Measurements from ENCODE around the gene ZBTB40. TPM values are rescaled to one million over a fixed set of nuclear protein-coding genes. Genes with fewer than 3 reads are reported as not detected.
A peak's percentile ranks its signal among the peaks of the same experiment; 100 is the strongest.

Gene ZBTB40
- total RNA-seq, 1 experiment from 2014 or later = 14.2 TPM

DNA sequence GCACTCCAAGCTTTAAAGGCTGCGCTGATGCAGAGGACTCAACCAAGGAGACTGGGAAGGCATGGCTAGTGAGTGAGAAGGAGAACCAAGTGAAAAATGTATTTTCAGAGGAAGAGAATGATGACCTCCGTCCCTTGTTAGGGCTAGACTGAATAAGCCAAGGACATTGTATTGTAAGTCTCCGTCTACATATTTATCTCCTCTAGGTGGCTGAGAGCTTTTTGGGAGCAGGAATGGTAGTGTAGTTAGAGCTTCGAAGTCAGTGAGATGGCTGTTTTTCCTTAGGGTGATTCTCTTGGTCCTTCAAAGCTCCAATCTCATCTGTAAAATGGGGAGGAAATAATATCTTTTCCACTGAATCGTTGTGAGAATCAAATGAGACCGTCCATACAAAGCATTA, 37.6 kb downstream of the ZBTB40 start:
- in situ Hi-C loops (cut with HindIII; ENCODE audit: low pct_unique_long_range_greater_than_20kb, low sequenced_read_pairs) = no loop called here
- no peak for DNase-seq (ENCODE audit: low read depth, low spot score)

DNA sequence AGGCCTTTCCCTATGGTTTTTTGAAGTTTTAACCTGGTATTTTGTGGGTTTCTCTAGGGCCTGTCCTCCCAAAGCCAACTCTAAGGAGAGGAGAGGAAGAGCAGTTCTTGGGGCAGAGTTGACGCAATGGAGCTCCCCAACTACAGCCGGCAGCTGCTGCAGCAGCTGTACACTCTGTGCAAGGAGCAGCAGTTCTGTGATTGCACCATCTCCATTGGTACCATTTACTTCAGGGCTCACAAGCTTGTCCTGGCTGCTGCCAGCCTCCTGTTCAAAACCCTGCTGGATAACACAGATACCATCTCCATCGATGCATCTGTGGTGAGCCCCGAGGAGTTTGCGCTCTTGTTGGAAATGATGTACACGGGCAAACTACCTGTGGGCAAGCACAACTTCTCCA, 38.2 kb downstream of the ZBTB40 start:
- in situ Hi-C loops (cut with HindIII; ENCODE audit: low pct_unique_long_range_greater_than_20kb, low sequenced_read_pairs) = no loop called here

DNA sequence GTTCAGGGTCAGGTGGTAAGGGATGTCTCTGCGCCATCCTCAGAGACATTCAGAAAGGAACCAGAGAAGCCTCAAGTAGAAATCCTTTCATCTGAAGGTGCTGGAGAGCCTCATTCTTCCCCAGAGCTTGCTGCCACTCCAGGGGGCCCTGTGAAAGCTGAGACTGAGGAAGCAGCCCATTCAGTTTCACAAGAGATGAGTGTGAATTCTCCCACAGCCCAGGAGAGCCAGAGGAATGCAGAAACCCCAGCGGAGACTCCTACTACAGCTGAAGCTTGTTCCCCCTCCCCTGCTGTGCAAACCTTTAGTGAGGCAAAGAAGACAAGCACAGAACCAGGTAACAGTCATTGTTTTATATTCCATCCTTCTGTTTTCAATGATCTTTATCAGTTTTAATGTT, 38.7 kb downstream of the ZBTB40 start:
- in situ Hi-C loops (cut with HindIII; ENCODE audit: low pct_unique_long_range_greater_than_20kb, low sequenced_read_pairs) = no loop called here

More for the DNA sequence above, 38.2 kb downstream of the ZBTB40 start:
- no peak for DNase-seq (ENCODE audit: low read depth, low spot score)

DNA sequence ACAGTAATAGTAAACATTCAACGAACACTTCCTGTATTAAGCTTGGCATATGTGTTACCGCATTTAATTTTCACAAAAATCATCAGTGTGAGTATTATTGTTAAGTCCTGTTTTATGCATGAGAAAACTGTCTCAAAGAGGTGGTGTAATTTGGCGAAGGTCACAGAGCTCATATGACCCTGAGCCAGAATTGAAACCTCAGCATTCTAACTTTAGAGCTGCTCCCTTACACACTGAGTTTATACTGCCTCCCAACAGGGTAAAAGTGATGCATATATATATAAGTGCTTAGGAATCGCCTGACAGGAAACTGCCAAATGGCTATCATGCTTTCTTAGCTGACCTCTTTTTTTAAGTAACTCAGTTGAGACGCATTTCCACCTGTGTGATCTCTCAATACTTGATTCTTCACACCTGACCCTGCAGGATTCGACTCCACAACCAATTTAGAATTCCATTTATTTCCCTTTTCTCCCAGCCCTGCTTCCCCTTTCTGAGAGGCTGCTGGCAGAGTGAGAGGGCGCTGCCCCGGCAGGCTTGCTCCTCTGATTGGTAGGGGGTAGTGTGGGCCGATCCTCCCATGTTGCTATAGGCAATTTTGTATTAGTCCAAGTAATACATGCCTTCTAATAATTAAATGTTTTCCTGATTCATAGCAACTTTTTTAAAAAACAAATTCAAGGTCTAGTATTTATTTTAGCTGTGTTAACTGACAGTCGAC, 40.5 kb downstream of the ZBTB40 start:
- in situ Hi-C loops (cut with HindIII; ENCODE audit: low pct_unique_long_range_greater_than_20kb, low sequenced_read_pairs) = no loop called here

More for the DNA sequence above, 38.7 kb downstream of the ZBTB40 start:
- DNase-seq (ENCODE audit: low read depth, low spot score) = no peak

DNA sequence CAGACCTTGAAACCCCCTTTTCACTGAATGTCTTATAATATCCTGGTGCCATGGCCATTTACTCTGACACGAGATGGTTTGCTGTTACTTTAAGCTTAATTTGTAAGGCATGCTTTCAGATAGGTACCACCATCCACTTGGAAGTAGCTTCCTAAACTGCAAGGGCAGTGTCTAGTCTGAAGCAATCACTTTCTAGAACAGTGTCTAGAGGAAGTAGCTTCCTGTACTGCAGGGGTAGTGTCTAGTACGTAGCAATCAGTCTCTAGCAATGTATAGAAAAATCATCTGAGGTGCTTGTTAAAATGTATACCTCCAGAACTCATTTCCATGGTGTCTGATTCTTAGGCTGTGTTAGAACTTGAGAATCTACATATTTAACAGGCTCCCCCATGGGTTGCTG, 42.5 kb downstream of the ZBTB40 start:
- DNase-seq (ENCODE audit: low read depth, low spot score) = no peak
- in situ Hi-C loops (cut with HindIII; ENCODE audit: low pct_unique_long_range_greater_than_20kb, low sequenced_read_pairs) = no loop called here

More for the DNA sequence above, 40.5 kb downstream of the ZBTB40 start:
- no peak for DNase-seq (ENCODE audit: low read depth, low spot score)

DNA sequence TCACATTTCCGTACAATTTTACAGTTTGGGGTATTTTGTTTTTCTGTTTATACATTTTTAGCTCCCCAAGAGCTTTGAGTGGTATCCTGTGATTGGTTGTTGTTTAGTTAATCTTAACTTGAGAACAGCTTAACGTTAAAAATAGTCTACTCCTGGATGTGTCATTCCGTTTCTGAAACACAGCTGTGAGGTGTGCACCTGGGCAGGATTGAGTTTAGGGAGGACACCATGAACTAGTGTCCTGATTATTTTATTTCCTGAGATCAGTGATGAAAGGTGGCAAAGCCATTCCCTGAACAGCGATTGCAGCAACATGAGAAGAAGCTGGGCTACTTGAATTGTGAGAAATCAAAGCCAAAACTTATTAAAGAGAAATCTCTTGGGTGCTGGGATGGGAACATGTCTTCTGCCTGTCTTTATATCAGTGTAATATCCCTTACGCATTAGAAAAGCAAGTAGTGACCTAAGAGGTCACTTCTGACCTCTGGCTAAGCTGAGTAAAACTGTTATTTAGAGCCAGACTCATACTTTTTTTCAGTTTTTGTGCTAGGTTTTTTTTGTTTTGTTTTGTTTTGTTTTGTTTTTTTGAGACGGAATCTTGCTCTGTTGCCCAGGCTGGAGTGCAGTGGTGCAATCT, 43.4 kb downstream of the ZBTB40 start:
- DNase-seq (ENCODE audit: low read depth, low spot score) = no peak
- in situ Hi-C loops (cut with HindIII; ENCODE audit: low pct_unique_long_range_greater_than_20kb, low sequenced_read_pairs) = no loop called here

DNA sequence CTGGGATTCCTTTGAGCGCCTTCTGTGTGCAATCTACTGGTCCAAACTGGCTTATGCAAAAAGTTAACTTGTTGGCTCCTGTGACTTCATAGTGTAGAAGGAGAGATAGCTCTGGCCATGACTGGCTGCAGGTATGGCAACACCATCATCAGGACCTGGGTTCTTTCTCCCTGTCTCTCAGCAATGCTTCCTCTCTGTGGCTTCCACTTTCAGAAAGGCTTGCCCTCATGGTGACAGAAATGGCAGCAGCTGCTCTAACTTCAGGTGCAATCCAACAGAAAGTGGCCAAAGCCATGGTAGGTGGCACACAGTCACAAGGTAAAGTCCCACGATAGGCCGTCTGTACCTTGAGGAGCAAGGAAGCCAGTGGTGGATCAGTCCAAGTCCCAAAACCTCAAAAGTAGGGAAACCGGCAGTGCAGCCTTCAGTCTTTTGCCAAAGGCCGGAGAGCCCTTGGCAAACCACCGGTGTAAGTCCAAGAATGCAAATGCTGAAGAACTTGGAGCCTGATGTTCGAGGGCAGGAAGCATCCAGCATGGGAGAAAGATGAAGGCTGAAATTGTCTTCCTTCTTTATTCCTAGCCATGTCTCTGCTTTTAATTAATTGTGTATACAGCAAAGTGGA, 45.0 kb downstream of the ZBTB40 start:
- DNase-seq (ENCODE audit: low read depth, low spot score) = no peak
- in situ Hi-C loops (cut with HindIII; ENCODE audit: low pct_unique_long_range_greater_than_20kb, low sequenced_read_pairs) = no loop called here

DNA sequence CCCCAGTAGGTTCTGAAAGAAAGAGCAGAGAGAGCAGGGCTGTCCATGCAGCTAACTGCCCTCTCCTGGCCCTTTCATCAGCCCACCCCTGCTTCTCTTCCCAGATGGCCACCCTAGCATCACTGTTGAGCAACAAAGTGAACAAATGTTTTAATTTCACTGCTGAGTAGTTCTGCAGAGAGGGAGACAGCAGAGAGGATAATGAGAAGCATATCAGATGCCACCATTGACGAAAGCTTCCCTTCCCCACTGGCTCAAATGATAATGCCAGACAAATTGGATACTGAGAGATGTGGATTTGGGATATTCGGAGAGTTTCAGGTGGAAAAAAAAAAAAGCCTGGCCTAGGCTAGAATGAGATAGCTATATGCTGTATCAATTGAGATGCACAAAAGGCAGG, 46.8 kb downstream of the ZBTB40 start:
- in situ Hi-C loops (cut with HindIII; ENCODE audit: low pct_unique_long_range_greater_than_20kb, low sequenced_read_pairs) = no loop called here
- DNase-seq (ENCODE audit: low read depth, low spot score) = no peak

DNA sequence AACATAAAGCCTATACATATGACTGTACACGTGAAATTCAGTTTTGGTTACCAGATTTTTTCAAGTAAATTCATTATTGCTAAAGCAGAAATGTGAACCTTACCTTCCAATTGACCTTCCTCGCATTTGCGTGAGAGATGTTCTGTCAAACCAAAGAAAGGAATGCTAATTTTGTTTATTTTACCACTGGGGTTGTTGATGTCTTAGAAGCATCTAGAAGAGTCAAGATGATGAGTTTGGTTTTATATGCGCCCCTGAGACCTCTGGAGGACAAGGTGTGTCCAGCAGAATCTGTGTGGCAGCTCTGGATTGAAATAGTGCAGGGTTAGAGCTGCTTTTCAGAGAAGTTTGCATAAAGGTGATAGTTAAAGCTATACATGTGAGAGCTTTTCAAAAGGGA, 48.4 kb downstream of the ZBTB40 start:
- in situ Hi-C loops (cut with HindIII; ENCODE audit: low pct_unique_long_range_greater_than_20kb, low sequenced_read_pairs) = no loop called here

GRCh38 chr1:22500471-22500870, 48.8 kb downstream of the ZBTB40 start:
- in situ Hi-C loops (cut with HindIII; ENCODE audit: low pct_unique_long_range_greater_than_20kb, low sequenced_read_pairs) = no loop called here
- DNase-seq (ENCODE audit: low read depth, low spot score) = peak; percentile 87

More for the DNA sequence above, 48.4 kb downstream of the ZBTB40 start:
- DNase-seq (ENCODE audit: low read depth, low spot score) = no peak

GRCh38 chr1:22502202-22502601, 50.6 kb downstream of the ZBTB40 start:
- in situ Hi-C loops (cut with HindIII; ENCODE audit: low pct_unique_long_range_greater_than_20kb, low sequenced_read_pairs) = no loop called here
- DNase-seq (ENCODE audit: low read depth, low spot score) = no peak

- in situ Hi-C loops (cut with HindIII; ENCODE audit: low pct_unique_long_range_greater_than_20kb, low sequenced_read_pairs) = no loop called here
Measured at GRCh38 chr1:22503721-22504410, 52.2 kb downstream of the ZBTB40 start.

DNA sequence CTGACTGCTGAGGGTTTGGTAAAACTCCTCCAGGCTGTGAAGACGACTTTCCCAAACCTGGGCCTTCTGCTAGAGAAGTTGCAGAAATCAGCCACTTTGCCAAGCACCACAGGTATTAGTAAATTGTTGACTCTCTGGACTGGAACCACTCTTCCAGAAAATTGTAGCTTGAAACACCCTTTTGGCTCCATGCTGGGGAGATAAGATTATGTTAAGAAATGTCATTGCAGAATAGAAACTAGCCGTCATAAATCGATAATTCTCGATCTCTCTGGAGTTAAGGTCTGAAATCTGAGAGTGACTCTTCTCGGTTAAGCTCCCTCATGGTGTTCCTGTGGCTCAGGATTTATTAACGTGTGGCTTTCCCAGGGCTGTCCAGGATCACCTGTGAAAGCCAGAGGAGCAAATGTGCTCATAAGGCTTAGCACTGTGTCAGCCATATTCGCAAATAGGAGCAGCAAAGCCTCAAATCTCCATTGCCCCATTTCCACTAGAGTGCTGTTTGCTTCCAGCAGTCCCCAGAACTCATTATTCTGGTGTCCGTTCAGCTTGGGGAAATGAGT, 54.6 kb downstream of the ZBTB40 start:
- in situ Hi-C loops (cut with HindIII; ENCODE audit: low pct_unique_long_range_greater_than_20kb, low sequenced_read_pairs) = no loop called here
- no peak for DNase-seq (ENCODE audit: low read depth, low spot score)

More at GRCh38 chr1:22503721-22504410, 52.2 kb downstream of the ZBTB40 start:
- DNase-seq (ENCODE audit: low read depth, low spot score) = no peak

GRCh38 chr1:22507587-22507986, 55.9 kb downstream of the ZBTB40 start:
- DNase-seq (ENCODE audit: low read depth, low spot score) = no peak
- in situ Hi-C loops (cut with HindIII; ENCODE audit: low pct_unique_long_range_greater_than_20kb, low sequenced_read_pairs) = no loop called here

- no peak for DNase-seq (ENCODE audit: low read depth, low spot score)
- in situ Hi-C loops (cut with HindIII; ENCODE audit: low pct_unique_long_range_greater_than_20kb, low sequenced_read_pairs) = no loop called here
Measured at GRCh38 chr1:22508329-22508728, 56.7 kb downstream of the ZBTB40 start.

- in situ Hi-C loops (cut with HindIII; ENCODE audit: low pct_unique_long_range_greater_than_20kb, low sequenced_read_pairs) = no loop called here
Measured at GRCh38 chr1:22508991-22509390, 57.3 kb downstream of the ZBTB40 start.

DNA sequence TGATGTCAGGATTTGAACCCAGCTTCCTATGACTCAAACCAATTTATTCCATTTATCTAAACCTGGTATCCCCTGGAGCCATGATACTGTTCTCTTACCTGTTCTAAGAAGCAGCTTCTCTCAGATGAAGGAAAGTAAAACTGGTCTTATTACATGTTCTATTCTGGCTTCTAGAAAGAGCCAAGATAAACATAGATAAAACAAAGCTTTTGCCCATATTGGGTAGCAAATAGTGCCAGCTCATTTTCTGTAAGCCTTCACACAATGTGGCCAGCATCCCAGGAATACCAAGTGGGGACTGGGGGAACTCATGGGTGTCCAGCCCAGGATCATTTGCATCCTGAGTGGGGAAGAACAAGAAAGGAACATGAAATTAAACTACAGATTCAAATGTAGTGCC, 58.2 kb downstream of the ZBTB40 start:
- in situ Hi-C loops (cut with HindIII; ENCODE audit: low pct_unique_long_range_greater_than_20kb, low sequenced_read_pairs) = no loop called here
- no peak for DNase-seq (ENCODE audit: low read depth, low spot score)

More at GRCh38 chr1:22508991-22509390, 57.3 kb downstream of the ZBTB40 start:
- no peak for DNase-seq (ENCODE audit: low read depth, low spot score)

DNA sequence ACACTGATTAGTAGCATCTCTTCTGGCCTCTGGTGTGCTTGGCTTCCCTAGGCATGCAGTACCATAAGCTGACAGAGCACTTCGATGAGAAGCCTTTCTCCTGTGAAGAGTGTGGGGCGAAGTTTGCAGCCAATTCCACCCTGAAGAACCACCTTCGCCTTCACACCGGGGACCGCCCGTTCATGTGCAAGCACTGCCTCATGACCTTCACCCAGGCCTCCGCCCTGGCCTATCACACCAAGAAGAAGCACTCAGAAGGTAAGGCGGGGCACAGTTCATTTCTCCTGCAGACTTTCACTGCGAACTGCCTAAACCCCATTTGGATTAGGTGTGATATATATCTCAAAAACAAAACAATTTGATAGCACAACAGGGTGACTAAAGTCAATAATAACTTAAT, 61.2 kb downstream of the ZBTB40 start:
- in situ Hi-C loops (cut with HindIII; ENCODE audit: low pct_unique_long_range_greater_than_20kb, low sequenced_read_pairs) = no loop called here

More for the DNA sequence above, 61.2 kb downstream of the ZBTB40 start:
- no peak for DNase-seq (ENCODE audit: low read depth, low spot score)
